WERI-Rb-1 (cell line): ENCODE measurements around the gene SYNE3.

ENCODE experiments used
- DNase-seq: peaks from one replicate; pipeline ENCODE4 v3.0.0-alpha.2; 2020
- H3K27ac ChIP-seq: fragments of 250-450 bp; sonication (Bioruptor Pico); 2 replicates; pipeline ENCODE4 v1.5.1; 2020; ENCODE audit warnings: mild to moderate bottlenecking, moderate library complexity
- H3K27me3 ChIP-seq: fragments of 250-450 bp; sonication (Bioruptor Pico); 2 replicates; pipeline ENCODE4 v1.5.1; 2021; ENCODE audit warnings: mild to moderate bottlenecking, low read depth, moderate library complexity; ENCODE audit not compliant: insufficient read depth, severe bottlenecking
- H3K36me3 ChIP-seq: fragments of 250-450 bp; sonication (Bioruptor Pico); 2 replicates; pipeline ENCODE4 v1.5.1; 2020; ENCODE audit warnings: mild to moderate bottlenecking, moderate library complexity
- H3K4me3 ChIP-seq: 2 replicates; pipeline ENCODE4 v1.5.1; 2011; ENCODE audit warnings: low read depth, mild to moderate bottlenecking, control low read depth, low read length
- H3K9me3 ChIP-seq: fragments of 250-450 bp; sonication (Bioruptor Pico); 2 replicates; pipeline ENCODE4 v1.5.1; 2021; ENCODE audit warnings: mild to moderate bottlenecking, moderate library complexity; ENCODE audit not compliant: severe bottlenecking
- CTCF ChIP-seq: IDR thresholded peaks from 2 replicates; pipeline ENCODE4 v1.5.1; 2011; ENCODE audit warnings: low read depth, mild to moderate bottlenecking, control low read depth, inconsistent platforms, low read length

Gene SYNE3

DNA sequence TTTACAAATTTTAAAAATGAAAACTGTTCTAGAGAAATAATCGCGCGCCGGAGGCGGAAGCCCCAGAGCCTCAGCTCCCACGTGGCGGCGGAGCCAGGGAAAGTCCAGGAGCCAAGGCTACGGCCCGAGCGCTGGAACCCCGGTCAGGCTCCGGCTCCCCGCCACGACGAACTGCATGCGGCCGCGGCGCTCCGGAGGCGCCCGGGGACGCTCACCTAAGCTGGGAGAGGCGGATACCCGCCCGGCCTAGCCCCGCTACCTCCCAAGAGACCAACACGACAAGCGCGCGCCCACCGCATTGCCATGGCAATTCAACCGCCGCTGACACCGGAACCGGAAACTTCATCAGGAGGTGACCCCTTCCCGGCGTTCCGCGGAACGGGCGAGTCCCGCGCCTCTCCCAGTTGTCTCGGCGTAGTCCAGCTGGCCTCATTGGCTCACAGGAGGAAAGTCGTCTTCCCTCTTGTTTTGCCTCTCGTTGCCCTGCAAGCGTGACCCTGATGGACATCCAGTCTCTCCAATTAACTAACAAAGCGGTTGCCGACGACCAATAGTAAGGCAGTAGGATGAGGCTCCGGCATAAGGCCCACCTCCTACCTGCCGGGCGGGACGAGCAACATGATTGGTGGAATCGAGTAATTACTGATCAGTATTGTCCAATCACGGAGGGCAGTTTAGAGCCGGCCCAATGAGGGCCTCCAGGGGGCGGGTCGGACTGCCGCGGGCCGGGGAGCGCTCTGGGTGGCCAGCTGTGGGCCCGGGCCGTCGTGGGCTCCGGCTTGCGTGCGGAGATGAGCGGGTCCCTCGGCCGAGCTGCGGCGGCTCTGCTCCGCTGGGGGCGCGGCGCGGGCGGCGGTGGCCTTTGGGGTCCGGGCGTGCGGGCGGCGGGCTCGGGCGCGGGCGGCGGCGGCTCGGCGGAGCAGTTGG lies 18.1 kb upstream of the SYNE3 start, which contains the start of gene GLRX5:
GLRX5 (plus strand) TSS at position 752 of the 927 bp plus-strand sequence; CDS start at position 792, 40 bp downstream.
- Histone ChIP-seq H3K27ac (peak within 1 kb of the TSS; percentile 93), H3K27me3 (no peaks in the 10 kb centered on the region), H3K36me3 (peaks cover 26% of the 10 kb centered on the region), H3K4me3 (peak within 1 kb of the TSS; percentile 57), H3K9me3 (no peaks in the 10 kb centered on the region)
- peak; percentile 99 for DNase-seq
- no peak for TF ChIP-seq CTCF

DNA sequence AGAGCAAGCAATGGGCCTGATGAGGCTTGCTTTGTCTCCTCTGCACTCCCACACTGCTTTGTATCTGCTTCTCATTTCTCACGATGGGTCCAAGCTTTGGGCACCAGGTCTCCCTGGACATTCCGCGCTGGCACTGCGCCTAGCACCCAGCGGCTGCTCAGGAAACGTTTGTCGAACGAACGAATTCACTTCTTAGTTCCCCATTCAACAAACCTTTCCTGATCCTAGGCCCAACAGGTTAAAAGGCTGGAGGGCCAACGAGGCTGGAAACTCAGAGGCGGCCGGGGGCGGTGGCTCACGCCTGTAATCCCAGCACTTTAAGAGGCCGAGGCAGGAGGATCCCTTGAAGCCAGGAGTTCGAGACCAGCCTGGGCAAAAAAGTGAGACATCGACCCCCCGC lies 17.4 kb upstream of the SYNE3 start:
- TF ChIP-seq CTCF = no peak
- H3K27ac ChIP-seq = peak overlapping the region; percentile 93

GRCh38 chr14:95533391-95533821 lies 17.0 kb upstream of the SYNE3 start:
- H3K36me3 ChIP-seq = peaks cover 27% of the 10 kb centered on the region
- no peaks in the 10 kb centered on the region for H3K27me3 ChIP-seq
- TF ChIP-seq CTCF = no peak
- peak overlapping the region; percentile 93 for H3K27ac ChIP-seq
- DNase-seq = peak; percentile 26
- no peaks in the 10 kb centered on the region for H3K9me3 ChIP-seq
- H3K4me3 ChIP-seq = peak overlapping the region; percentile 57

More for the DNA sequence above, 17.4 kb upstream of the SYNE3 start:
- no peak for DNase-seq
- Histone ChIP-seq H3K27me3 (no peaks in the 10 kb centered on the region), H3K9me3 (no peaks in the 10 kb centered on the region), H3K4me3 (peak overlapping the region; percentile 57), H3K36me3 (peaks cover 27% of the 10 kb centered on the region)

DNA sequence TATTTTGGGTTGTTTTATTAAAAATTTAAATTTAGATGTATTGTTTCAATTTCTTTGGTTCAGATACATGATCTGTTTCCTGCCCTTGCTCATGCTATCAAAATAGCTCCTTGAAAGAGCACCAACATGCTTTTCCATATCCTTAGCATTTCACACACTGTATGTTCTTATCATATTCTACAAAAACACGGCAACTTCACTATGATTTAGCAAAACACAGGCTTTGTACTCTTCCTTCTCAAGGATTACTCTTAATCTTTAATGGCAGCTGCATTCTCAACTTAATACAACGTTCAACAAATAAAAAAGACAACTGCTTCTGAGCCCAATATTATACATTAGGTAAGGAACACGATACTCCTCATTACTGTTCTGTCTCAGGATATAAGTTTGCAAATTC lies 15.5 kb upstream of the SYNE3 start:
- H3K27me3 ChIP-seq = no peaks in the 10 kb centered on the region

GRCh38 chr14:95531473-95531872 lies 15.0 kb upstream of the SYNE3 start:
- H3K27ac ChIP-seq = no peak overlapping the region
- TF ChIP-seq CTCF = no peak
- DNase-seq = no peak
- peaks cover 27% of the 10 kb centered on the region for H3K36me3 ChIP-seq
- no peaks in the 10 kb centered on the region for H3K9me3 ChIP-seq
- H3K27me3 ChIP-seq = no peaks in the 10 kb centered on the region
- no peak overlapping the region for H3K4me3 ChIP-seq

More for the DNA sequence above, 15.5 kb upstream of the SYNE3 start:
- no peak for TF ChIP-seq CTCF
- DNase-seq = no peak
- Histone ChIP-seq H3K36me3 (peaks cover 27% of the 10 kb centered on the region), H3K27ac (no peak overlapping the region), H3K9me3 (no peaks in the 10 kb centered on the region), H3K4me3 (no peak overlapping the region)
